Activated CD8-positive, alpha-beta T cell treated with anti-CD3 and anti-CD28 coated beads for 36 hours (primary cell): ENCODE data around the gene SIAH1. TPM values are rescaled to one million over a fixed set of nuclear protein-coding genes. Genes with fewer than 3 reads are reported as not detected.
A peak's percentile ranks its signal among the peaks of the same experiment; 100 is the strongest.
"Not testable (repeated sequence)": the region's sequence is repeated elsewhere in the genome, so short reads cannot be mapped to it uniquely, and the experiment has no call there.

Source experiments
- ATAC-seq: fragments of 200-7000 bp; cut with Tn5 transposase; one replicate; pipeline ENCODE4 v1.10.0; 2021; ENCODE audit warnings: mild to moderate bottlenecking, moderate library complexity
- CTCF ChIA-PET: fragments of 350-600 bp; sonication (Branson Sonifier 250); formaldehyde crosslinking; loops from one replicate; lab custom pipeline; 2021; ENCODE audit warnings: antibody characterized with exemption; lab: Charles Lee
- POLR2A ChIA-PET: fragments of 350-600 bp; sonication (Branson Sonifier 250); formaldehyde crosslinking; loops from one replicate; lab custom pipeline; 2021; ENCODE audit warnings: antibody characterized with exemption; lab: Charles Lee
- DNase-seq: peaks from one replicate; pipeline ENCODE4 v3.0.0-alpha.2; 2020
- H3K27ac Mint-ChIP-seq: one replicate; pipeline ENCODE4 v1.8.0; 2021; ENCODE audit warnings: mild to moderate bottlenecking, mixed read lengths
- H3K27me3 Mint-ChIP-seq: one replicate; pipeline ENCODE4 v1.8.0; 2021; ENCODE audit warnings: mixed read lengths
- H3K36me3 Mint-ChIP-seq: one replicate; pipeline ENCODE4 v1.8.0; 2021; ENCODE audit warnings: low read depth, mixed read lengths
- H3K4me1 Mint-ChIP-seq: one replicate; pipeline ENCODE4 v1.8.0; 2021; ENCODE audit warnings: low read depth, mixed read lengths
- H3K4me3 Mint-ChIP-seq: one replicate; pipeline ENCODE4 v1.8.0; 2021; ENCODE audit warnings: mild to moderate bottlenecking, moderate library complexity, mixed read lengths
- H3K9me3 Mint-ChIP-seq: one replicate; pipeline ENCODE4 v1.8.0; 2021; ENCODE audit warnings: mixed read lengths
- intact Hi-C: fragments of 100-400 bp; cut with micrococcal nuclease; formaldehyde crosslinking; loops from one replicate; pipeline ENCODE4 v1.10.0; 2022
- total RNA-seq, 2 experiments: library from RNA; stranded (reverse); gene quantifications; one replicate each; pipeline ENCODE4 v1.2.3, GENCODE V29; 2021
- TF ChIP-seq, protein P1 (sequence below): fragments of 200-600 bp; IDR thresholded peaks from one replicate; pipeline ENCODE4 v1.8.0; 2022; ENCODE audit warnings: antibody characterized with exemption, mild to moderate bottlenecking

The SIAH1 gene
- total RNA-seq, 2 experiments from 2014 or later: 13.3 to 14.3 TPM

DNA sequence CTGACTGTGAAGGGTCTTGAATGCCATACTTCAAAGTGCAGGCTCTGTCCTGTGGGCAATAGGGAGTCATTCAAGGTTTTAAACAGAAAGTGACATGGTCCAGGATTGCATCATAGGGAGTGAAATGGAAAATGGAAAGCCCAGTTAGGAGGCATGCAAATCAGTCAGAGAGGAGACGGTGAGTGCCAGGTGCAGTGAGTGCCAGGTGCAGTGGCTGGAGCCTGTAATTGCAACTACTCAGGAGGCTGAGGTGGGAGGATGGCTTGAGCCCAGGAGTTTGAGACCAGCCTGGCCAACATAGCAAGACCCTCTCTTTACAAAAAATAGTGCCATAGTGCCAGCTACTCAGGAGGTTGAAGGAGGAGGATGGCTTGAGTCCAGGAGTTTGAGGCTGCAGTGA is 35.2 kb upstream of the SIAH1 start:
- ATAC-seq (no peak), DNase-seq (peak; percentile 7)
- POLR2A ChIA-PET: no interaction called here
- no peaks in the 10 kb centered on the region for H3K4me1 Mint-ChIP-seq
- H3K27ac Mint-ChIP-seq: no peak overlapping the region
- H3K9me3 Mint-ChIP-seq: no peaks in the 10 kb centered on the region
- no peaks in the 10 kb centered on the region for H3K27me3 Mint-ChIP-seq
- H3K4me3 Mint-ChIP-seq: no peak overlapping the region
- intact Hi-C loops: no loop called here
- TF ChIP-seq, protein P1, sequence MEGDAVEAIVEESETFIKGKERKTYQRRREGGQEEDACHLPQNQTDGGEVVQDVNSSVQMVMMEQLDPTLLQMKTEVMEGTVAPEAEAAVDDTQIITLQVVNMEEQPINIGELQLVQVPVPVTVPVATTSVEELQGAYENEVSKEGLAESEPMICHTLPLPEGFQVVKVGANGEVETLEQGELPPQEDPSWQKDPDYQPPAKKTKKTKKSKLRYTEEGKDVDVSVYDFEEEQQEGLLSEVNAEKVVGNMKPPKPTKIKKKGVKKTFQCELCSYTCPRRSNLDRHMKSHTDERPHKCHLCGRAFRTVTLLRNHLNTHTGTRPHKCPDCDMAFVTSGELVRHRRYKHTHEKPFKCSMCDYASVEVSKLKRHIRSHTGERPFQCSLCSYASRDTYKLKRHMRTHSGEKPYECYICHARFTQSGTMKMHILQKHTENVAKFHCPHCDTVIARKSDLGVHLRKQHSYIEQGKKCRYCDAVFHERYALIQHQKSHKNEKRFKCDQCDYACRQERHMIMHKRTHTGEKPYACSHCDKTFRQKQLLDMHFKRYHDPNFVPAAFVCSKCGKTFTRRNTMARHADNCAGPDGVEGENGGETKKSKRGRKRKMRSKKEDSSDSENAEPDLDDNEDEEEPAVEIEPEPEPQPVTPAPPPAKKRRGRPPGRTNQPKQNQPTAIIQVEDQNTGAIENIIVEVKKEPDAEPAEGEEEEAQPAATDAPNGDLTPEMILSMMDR: no peak
- CTCF ChIA-PET: no interaction called here
- no peaks in the 10 kb centered on the region for H3K36me3 Mint-ChIP-seq

DNA sequence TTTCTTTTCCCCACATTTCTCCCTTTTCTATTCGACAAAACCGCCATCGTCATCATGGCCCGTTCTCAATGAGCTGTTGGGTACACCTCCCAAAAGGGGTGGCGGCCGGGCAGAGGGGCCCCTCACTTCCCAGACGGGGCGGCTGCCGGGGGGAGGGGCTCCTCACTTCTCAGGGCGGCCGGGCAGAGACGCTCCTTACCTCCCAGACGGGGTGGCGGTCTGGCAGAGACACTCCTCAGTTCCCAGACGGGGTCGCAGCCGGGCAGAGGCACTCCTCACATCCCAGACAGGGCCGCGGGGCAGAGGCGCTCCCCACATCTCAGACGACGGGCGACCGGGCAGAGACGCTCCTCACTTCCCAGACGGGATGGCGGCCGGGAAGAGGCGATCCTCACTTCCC is 31.4 kb upstream of the SIAH1 start:
- DNase-seq, intact Hi-C loops, ATAC-seq, H3K4me3 Mint-ChIP-seq, H3K27me3 Mint-ChIP-seq, H3K9me3 Mint-ChIP-seq, POLR2A ChIA-PET, H3K4me1 Mint-ChIP-seq, H3K36me3 Mint-ChIP-seq, H3K27ac Mint-ChIP-seq: not testable (repeated sequence)
- CTCF ChIA-PET: interaction anchor here (1.9 kb wide), 1 partner anchor 207 kb away, joined by 5 read pairs; no protein-coding TSS in a partner anchor

DNA sequence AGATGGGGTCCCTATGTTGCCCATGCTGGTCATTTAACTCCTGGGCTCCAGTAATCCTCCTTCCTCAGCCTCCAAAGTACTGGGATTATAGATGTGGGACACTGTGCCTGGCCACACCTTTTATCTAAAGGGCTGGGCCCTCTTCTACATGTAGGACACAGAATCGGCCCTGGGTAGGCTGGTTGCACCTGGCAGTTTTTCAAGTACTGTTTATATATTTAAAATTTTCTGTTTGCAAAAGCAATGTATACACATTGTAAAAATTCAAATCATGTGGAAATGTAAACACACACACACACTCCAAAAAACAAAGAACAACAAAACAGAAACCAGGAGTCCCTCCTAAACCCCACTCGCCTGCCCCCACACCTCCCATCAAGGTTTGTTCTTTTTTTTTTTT is 28.1 kb upstream of the SIAH1 start:
- Mint-ChIP-seq H3K4me3 (no peak overlapping the region), H3K27me3 (peaks cover 2% of the 10 kb centered on the region), H3K4me1 (peaks cover 7% of the 10 kb centered on the region), H3K27ac (no peak overlapping the region), H3K36me3 (no peaks in the 10 kb centered on the region), H3K9me3 (no peaks in the 10 kb centered on the region)
- DNase-seq (no peak), ATAC-seq (no peak)
- TF ChIP-seq, protein P1: no peak
- ChIA-PET CTCF (no interaction called here), POLR2A (no interaction called here)
- intact Hi-C loops: no loop called here

DNA sequence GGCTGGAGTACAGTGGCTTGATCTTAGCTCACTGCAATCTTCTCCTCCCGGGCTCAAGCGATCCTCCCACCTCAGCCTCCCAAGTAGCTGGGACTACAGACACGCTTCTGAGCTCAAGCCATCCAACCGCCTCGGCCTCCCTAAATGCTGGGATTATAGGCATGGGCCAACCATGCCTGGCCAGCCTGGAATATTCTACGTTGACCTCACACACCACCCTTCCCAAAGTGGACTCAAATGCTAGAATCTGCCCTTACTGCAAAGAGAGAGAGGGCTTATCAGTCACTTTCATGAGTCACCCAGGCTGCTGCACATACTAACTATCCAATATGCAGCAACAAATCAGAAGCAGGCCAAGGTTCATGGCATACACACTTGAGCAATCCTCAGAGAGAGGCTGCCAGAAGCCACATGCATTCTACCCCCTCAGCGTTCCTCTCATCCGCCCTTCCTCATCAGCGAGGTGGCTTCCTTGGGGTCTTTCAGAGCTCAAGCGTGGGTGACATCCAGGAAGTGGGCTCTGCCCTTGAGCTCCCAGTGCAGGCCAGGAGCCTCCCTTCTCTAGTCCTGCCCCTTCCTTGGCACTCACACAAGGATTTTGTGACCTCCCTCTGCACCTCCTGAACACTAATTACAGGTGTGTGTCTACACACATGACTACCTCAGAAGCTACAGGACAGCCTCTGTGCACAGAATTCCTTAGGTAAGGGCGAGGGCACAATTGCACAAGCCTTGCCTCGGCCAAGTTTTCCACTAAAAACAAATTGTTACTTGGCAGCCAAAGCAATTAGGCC is 24.8 kb upstream of the SIAH1 start:
- TF ChIP-seq, protein P1: no peak
- intact Hi-C loops: no loop called here
- H3K36me3 Mint-ChIP-seq: no peaks in the 10 kb centered on the region
- ChIA-PET CTCF (no interaction called here), POLR2A (no interaction called here)
- H3K27me3 Mint-ChIP-seq: peaks cover 2% of the 10 kb centered on the region
- no peak overlapping the region for H3K27ac Mint-ChIP-seq
- no peak overlapping the region for H3K4me3 Mint-ChIP-seq
- no peaks in the 10 kb centered on the region for H3K9me3 Mint-ChIP-seq
- peaks cover 7% of the 10 kb centered on the region for H3K4me1 Mint-ChIP-seq
- no peak for ATAC-seq
- no peak for DNase-seq

DNA sequence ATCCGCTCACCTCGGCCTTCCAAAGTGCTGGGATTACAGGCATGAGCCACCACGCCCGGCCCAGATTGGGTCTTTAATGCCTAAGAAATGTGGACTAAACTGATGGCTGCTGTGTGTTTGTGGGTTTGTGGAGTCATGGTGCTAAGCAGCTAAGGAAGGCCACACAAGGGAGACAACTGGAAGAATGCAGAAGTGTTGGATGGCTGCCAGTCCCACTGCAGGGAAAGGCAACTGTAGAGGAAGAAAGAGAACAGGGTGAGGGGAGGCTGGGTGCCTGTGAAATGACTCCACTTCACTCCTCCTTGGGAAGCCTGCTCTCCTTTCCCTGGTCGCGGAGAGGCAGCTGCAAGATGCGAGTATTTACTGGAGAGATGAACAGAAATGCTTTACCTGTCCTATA is 23.5 kb upstream of the SIAH1 start:
- TF ChIP-seq, protein P1: no peak
- POLR2A ChIA-PET: no interaction called here

More for the DNA sequence above, 23.5 kb upstream of the SIAH1 start:
- peaks cover 1% of the 10 kb centered on the region for H3K4me1 Mint-ChIP-seq
- H3K36me3 Mint-ChIP-seq: no peaks in the 10 kb centered on the region
- H3K4me3 Mint-ChIP-seq: no peak overlapping the region
- intact Hi-C loops: no loop called here
- CTCF ChIA-PET: no interaction called here
- no peak overlapping the region for H3K27ac Mint-ChIP-seq
- peaks cover 2% of the 10 kb centered on the region for H3K27me3 Mint-ChIP-seq
- ATAC-seq: no peak
- DNase-seq: no peak
- H3K9me3 Mint-ChIP-seq: no peaks in the 10 kb centered on the region
